ENCODE data around the gene TRA2B. TPM values are rescaled to one million over a fixed set of nuclear protein-coding genes. Genes with fewer than 3 reads are reported as not detected.

Gene TRA2B
- total and polyA plus RNA-seq, 2 of the 8 experiments (the other 6 are each of a cell fraction or from before 2014, with no cell fraction given) = 206 to 274 TPM

DNA sequence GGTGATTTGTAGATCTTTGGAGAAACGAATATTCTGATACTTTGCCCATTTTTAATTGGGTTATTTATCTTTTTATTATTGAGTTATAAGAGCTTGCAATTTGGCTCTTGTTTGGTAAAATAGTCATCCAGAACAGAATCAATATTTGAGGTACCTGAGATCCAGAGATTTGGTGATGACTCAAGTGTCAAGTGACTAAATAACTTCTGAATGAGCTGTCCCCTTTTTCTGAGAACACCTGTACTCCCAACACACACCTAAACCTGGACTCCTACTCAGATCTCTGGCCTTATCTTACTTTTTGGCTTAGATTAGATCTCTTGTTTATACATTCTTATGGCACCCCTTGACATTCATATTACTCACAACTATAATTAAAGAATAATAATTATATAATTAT, 3.1 kb upstream of the TRA2B start:
- peaks cover 0 to 5% (median 0%) of the 10 kb centered on the region in 4 experiments; a peak in 1 of 8 replicates for H3K36me3 ChIP-seq (ENCODE audit: control insufficient read depth in 2 of 4, insufficient read depth in 4 of 4, low read length in 3 of 4)
- H3K9me3 ChIP-seq (ENCODE audit: insufficient read depth in 2 of 2, low read depth in 1 of 2, low read length in 1 of 2) = no peaks in the 10 kb centered on the region; a peak in 1 of 4 replicates
- peaks cover 3% of the 10 kb centered on the region; the same call in 1 of the 2 replicates for H3K23me2 ChIP-seq (ENCODE audit: low read depth, low read length)
- no peak overlapping the region for H3K9ac ChIP-seq (replicated peaks in 1 of 4; ENCODE audit: extremely low read depth in 1 of 4, low read depth in 3 of 4, low read length in 3 of 4)
- no peak overlapping the region for H3K4me3 ChIP-seq (ENCODE audit: extremely low read depth in 1 of 4, insufficient read depth in 2 of 4, low read depth in 3 of 4, low read length in 4 of 4)
- H2BK20ac ChIP-seq (ENCODE audit: low read length) = no peak overlapping the region
- FAIRE-seq (no peak), DNase-seq (ENCODE audit: low read depth in 1 of 2, low spot score in 2 of 2) (no peak)
- H3K79me2 ChIP-seq (ENCODE audit: control insufficient read depth in 1 of 2, insufficient read depth in 2 of 2, low read length in 2 of 2) = peaks cover 16 to 19% of the 10 kb centered on the region in 2 experiments
- no peak overlapping the region for H2BK15ac ChIP-seq (ENCODE audit: low read length)
- peaks cover 5 to 7% of the 10 kb centered on the region in 2 experiments for H4K20me1 ChIP-seq (replicated peaks in 1 of 2; ENCODE audit: control insufficient read depth in 1 of 2, insufficient read depth in 2 of 2, low read length in 2 of 2)
- H3K14ac ChIP-seq (ENCODE audit: insufficient read length) = no peak overlapping the region
- H3K23ac ChIP-seq (ENCODE audit: insufficient read length) = no peak overlapping the region
- 82% methylated on average over 1 of the region's 1 CpG; no CpG with 5 or more reads in 1 of the 2 experiments for WGBS, 2 experiments (ENCODE audit: extremely low coverage in 1 of 2, insufficient coverage in 1 of 2, insufficient read length in 1 of 2, insufficient replicate concordance in 2 of 2, low coverage in 1 of 2, low lambda C conversion rate in 2 of 2, missing lambda C conversion rate in 1 of 2)
- H4K8ac ChIP-seq (ENCODE audit: extremely low read depth, insufficient read depth, low read length) = no peak overlapping the region
- CTCF ChIA-PET (ENCODE audit: partially characterized antibody) = no interaction called here
- H3K4me2 ChIP-seq (ENCODE audit: insufficient read depth in 1 of 2, low read depth in 2 of 2, low read length in 2 of 2) = no peak overlapping the region
- peaks cover 0 to 2% (median 0%) of the 10 kb centered on the region in 4 experiments; a peak in 1 of 7 replicates for H3K4me1 ChIP-seq (replicated peaks in 1 of 4; ENCODE audit: control insufficient read depth in 3 of 4, insufficient read depth in 4 of 4, low read length in 3 of 4)
- H2BK5ac ChIP-seq (ENCODE audit: low read depth, low read length) = no peak overlapping the region
- H3K4ac ChIP-seq (replicated peaks; ENCODE audit: insufficient read length, low read depth, low read length) = no peak overlapping the region
- H2AFZ ChIP-seq (ENCODE audit: low read length) = no peak overlapping the region
- H2BK120ac ChIP-seq (replicated peaks; ENCODE audit: low read depth, low read length) = no peak overlapping the region
- H2BK12ac ChIP-seq (ENCODE audit: low read depth, low read length) = no peak overlapping the region
- H3K27ac ChIP-seq (ENCODE audit: low read depth, low read length) = no peak overlapping the region
- POLR2A ChIA-PET (ENCODE audit: partially characterized antibody) = no interaction called here
- H4K91ac ChIP-seq (replicated peaks; ENCODE audit: insufficient read length, low read length) = no peak overlapping the region
- no peaks in the 10 kb centered on the region for H3K27me3 ChIP-seq (replicated peaks in 1 of 4; ENCODE audit: control insufficient read depth in 3 of 4, extremely low read depth in 1 of 4, insufficient read depth in 3 of 4, low read length in 3 of 4)
- H3K56ac ChIP-seq (replicated peaks; ENCODE audit: insufficient read length, low read depth, low read length) = no peak overlapping the region
- no peak overlapping the region for H3K18ac ChIP-seq (ENCODE audit: extremely low read depth, low read length)
- no peak overlapping the region for H2AK5ac ChIP-seq (ENCODE audit: low read depth, low read length)
- H4K5ac ChIP-seq (ENCODE audit: insufficient read length, low read depth, low read length) = no peak overlapping the region
- no peaks in the 10 kb centered on the region; the same call in 1 of the 2 replicates for H3K79me1 ChIP-seq (ENCODE audit: low read depth, low read length)
- TF ChIP-seq POLR2A (IDR thresholded peaks at IDR 0.05; ENCODE audit: control extremely low read depth in 1 of 2, low read depth in 2 of 2, low read length in 2 of 2) (no peak), EZH2 (IDR thresholded peaks at IDR 0.05; ENCODE audit: low read depth, low read length, severe bottlenecking) (no peak), POU5F1 (IDR thresholded peaks at IDR 0.05; ENCODE audit: low read depth, low read length) (no peak), MAFK (IDR thresholded peaks at IDR 0.05; ENCODE audit: low read depth, low read length) (no peak), CBX5 (IDR thresholded peaks at IDR 0.05; ENCODE audit: low read depth, low read length) (no peak), RAD21 (IDR thresholded peaks at IDR 0.05 in 1 of 2, conservative IDR thresholded peaks at IDR 0.05 in 1 of 2; ENCODE audit: low read depth in 2 of 2, low read length in 2 of 2) (no peak), JUN (IDR thresholded peaks at IDR 0.05; ENCODE audit: low read depth, low read length) (no peak), EP300 (IDR thresholded peaks at IDR 0.05; ENCODE audit: borderline replicate concordance in 1 of 2, low read depth in 2 of 2, low read length in 2 of 2) (no peak), MAX (IDR thresholded peaks at IDR 0.05) (no peak), EGR1 (IDR thresholded peaks at IDR 0.05; ENCODE audit: borderline replicate concordance, low read depth, low read length) (no peak), ATF2 (IDR thresholded peaks at IDR 0.05; ENCODE audit: low read length) (no peak), SRF (IDR thresholded peaks at IDR 0.05; ENCODE audit: low read depth, low read length) (no peak)

All from H1 (cell line).